ENCODE measurements around the gene CACNB2. TPM values are rescaled to one million over a fixed set of nuclear protein-coding genes. Genes with fewer than 3 reads are reported as not detected.
"Not testable (repeated sequence)": the region's sequence is repeated elsewhere in the genome, so short reads cannot be mapped to it uniquely, and the experiment has no call there.

CACNB2 gene
- total RNA-seq, 4 donors from 2014 or later = 0.13 to 1.5 (median 0.18) TPM; not detected in 1

DNA sequence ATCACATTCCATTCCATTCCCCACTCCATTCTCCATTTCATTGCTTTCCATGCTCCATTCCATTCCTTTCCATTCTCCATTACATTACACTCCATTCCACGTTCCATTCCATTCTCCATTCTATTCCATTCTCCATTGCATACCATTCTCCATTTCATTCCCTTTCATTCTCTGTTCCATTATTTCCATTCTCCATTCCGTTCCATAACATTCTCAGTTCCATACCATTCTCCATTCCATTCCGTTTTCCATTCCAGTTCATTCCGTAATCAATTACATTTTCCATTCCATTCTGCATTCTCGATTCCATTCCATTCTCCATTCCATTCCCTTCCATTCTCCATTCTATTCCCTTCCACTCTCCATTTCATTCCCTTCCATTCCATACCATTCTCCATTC is 424.8 kb downstream of the CACNB2 start:
- H3K4me3 ChIP-seq = no peak overlapping the region
- no peaks in the 10 kb centered on the region for H3K27me3 ChIP-seq
- no peaks in the 10 kb centered on the region for H3K4me1 ChIP-seq
- no peak overlapping the region for H3K27ac ChIP-seq
- no peak for TF ChIP-seq POLR2A (IDR thresholded peaks at IDR 0.05)
- TF ChIP-seq, protein P1, sequence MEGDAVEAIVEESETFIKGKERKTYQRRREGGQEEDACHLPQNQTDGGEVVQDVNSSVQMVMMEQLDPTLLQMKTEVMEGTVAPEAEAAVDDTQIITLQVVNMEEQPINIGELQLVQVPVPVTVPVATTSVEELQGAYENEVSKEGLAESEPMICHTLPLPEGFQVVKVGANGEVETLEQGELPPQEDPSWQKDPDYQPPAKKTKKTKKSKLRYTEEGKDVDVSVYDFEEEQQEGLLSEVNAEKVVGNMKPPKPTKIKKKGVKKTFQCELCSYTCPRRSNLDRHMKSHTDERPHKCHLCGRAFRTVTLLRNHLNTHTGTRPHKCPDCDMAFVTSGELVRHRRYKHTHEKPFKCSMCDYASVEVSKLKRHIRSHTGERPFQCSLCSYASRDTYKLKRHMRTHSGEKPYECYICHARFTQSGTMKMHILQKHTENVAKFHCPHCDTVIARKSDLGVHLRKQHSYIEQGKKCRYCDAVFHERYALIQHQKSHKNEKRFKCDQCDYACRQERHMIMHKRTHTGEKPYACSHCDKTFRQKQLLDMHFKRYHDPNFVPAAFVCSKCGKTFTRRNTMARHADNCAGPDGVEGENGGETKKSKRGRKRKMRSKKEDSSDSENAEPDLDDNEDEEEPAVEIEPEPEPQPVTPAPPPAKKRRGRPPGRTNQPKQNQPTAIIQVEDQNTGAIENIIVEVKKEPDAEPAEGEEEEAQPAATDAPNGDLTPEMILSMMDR (IDR thresholded peaks at IDR 0.05 in 4 of 5, conservative IDR thresholded peaks at IDR 0.05 in 1 of 5) = no peak
- H3K9me3 ChIP-seq = no peaks in the 10 kb centered on the region
- ATAC-seq (no peak), DNase-seq (no peak)
- no peaks in the 10 kb centered on the region for H3K36me3 ChIP-seq
- intact Hi-C loops (cut with DNase I; ENCODE audit: low total_unique reads) = no loop called here
- in situ Hi-C loops (cut with MboI; ENCODE audit: low sequenced_read_pairs in 4 of 4) = no loop called here

GRCh38 chr10:18566177-18566576 is 426.0 kb downstream of the CACNB2 start:
- DNase-seq (no peak), ATAC-seq (no peak)
- in situ Hi-C loops (cut with MboI; ENCODE audit: low sequenced_read_pairs in 4 of 4) = no loop called here
- H3K27ac ChIP-seq = no peak overlapping the region
- H3K4me3 ChIP-seq = no peak overlapping the region
- TF ChIP-seq, protein P1 (IDR thresholded peaks at IDR 0.05 in 4 of 5, conservative IDR thresholded peaks at IDR 0.05 in 1 of 5) = no peak
- TF ChIP-seq POLR2A (IDR thresholded peaks at IDR 0.05) = no peak
- H3K27me3 ChIP-seq = no peaks in the 10 kb centered on the region
- H3K9me3 ChIP-seq = no peaks in the 10 kb centered on the region
- H3K4me1 ChIP-seq = no peaks in the 10 kb centered on the region
- intact Hi-C loops (cut with DNase I; ENCODE audit: low total_unique reads) = no loop called here
- H3K36me3 ChIP-seq = no peaks in the 10 kb centered on the region

- intact Hi-C loops (cut with DNase I; ENCODE audit: low total_unique reads) (no loop called here), in situ Hi-C loops (cut with MboI; ENCODE audit: low sequenced_read_pairs in 4 of 4) (no loop called here)
- DNase-seq (no peak), ATAC-seq (no peak)
- Histone ChIP-seq H3K4me1 (no peaks in the 10 kb centered on the region), H3K4me3 (no peak overlapping the region), H3K36me3 (no peaks in the 10 kb centered on the region), H3K27me3 (no peaks in the 10 kb centered on the region), H3K27ac (no peak overlapping the region), H3K9me3 (no peaks in the 10 kb centered on the region)
- TF ChIP-seq, protein P1 (IDR thresholded peaks at IDR 0.05 in 4 of 5, conservative IDR thresholded peaks at IDR 0.05 in 1 of 5) = no peak
- no peak for TF ChIP-seq POLR2A (IDR thresholded peaks at IDR 0.05)
Observed at GRCh38 chr10:18567343-18567856, 427.2 kb downstream of the CACNB2 start.

DNA sequence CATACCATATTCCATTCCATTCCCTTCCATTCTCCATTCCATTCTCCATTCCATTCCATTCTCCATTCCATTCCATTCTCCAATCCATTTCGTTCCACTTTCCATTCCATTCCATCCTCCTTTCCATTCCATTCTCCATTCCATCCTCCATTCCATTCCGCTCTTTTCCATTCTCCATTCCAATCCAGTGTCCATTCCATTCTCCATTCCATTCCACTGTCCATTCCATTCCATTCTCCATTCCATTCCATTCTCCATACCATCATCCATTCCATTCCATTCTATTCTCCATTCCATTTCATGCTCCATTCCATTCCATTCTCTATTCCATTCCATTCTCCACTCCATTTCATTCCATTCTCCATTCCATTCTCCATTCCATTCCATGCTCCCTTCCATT is 430.2 kb downstream of the CACNB2 start:
- intact Hi-C loops (cut with DNase I; ENCODE audit: low total_unique reads); in situ Hi-C loops (cut with MboI; ENCODE audit: low sequenced_read_pairs in 4 of 4); DNase-seq; H3K27me3 ChIP-seq; H3K4me3 ChIP-seq; H3K27ac ChIP-seq; ATAC-seq; H3K9me3 ChIP-seq; H3K4me1 ChIP-seq; H3K36me3 ChIP-seq: not testable (repeated sequence)

GRCh38 chr10:18571076-18571475 is 430.9 kb downstream of the CACNB2 start:
- Histone ChIP-seq H3K36me3 (no peaks in the 10 kb centered on the region), H3K27ac (no peak overlapping the region), H3K4me3 (no peak overlapping the region), H3K9me3 (no peaks in the 10 kb centered on the region), H3K4me1 (no peaks in the 10 kb centered on the region), H3K27me3 (no peaks in the 10 kb centered on the region)
- intact Hi-C loops (cut with DNase I; ENCODE audit: low total_unique reads) (no loop called here), in situ Hi-C loops (cut with MboI; ENCODE audit: low sequenced_read_pairs in 4 of 4) (no loop called here)
- ATAC-seq (no peak), DNase-seq (no peak)
- TF ChIP-seq POLR2A (IDR thresholded peaks at IDR 0.05) = no peak
- TF ChIP-seq, protein P1 (IDR thresholded peaks at IDR 0.05 in 4 of 5, conservative IDR thresholded peaks at IDR 0.05 in 1 of 5) = no peak

Data from gastrocnemius medialis (tissue), 4 donors.